H9 (cell line): Measurements from ENCODE around the gene TPM2. TPM values are rescaled to one million over a fixed set of nuclear protein-coding genes. Genes with fewer than 3 reads are reported as not detected.

Experiments
- DNase-seq: peaks from one replicate; pipeline ENCODE4 v3.0.0-alpha.2; 2017
- H2AFZ ChIP-seq: one replicate; pipeline ENCODE4 v1.6.1; 2013; ENCODE audit warnings: mild to moderate bottlenecking, low read length, control low read depth, moderate library complexity
- H2AK5ac ChIP-seq: 2 replicates; pipeline ENCODE4 v1.6.1; 2013; ENCODE audit warnings: low read length, control low read depth, mixed read lengths; ENCODE audit not compliant: insufficient read length
- H2BK120ac ChIP-seq: one replicate; pipeline ENCODE4 v1.6.1; 2013; ENCODE audit warnings: low read depth, mild to moderate bottlenecking, low read length, control low read depth, inconsistent platforms; ENCODE audit not compliant: poor library complexity, severe bottlenecking
- H2BK12ac ChIP-seq: 2 replicates; pipeline ENCODE4 v1.6.1; 2013; ENCODE audit warnings: low read length, control low read depth, mixed read lengths, low read depth; ENCODE audit not compliant: insufficient read length
- H2BK15ac ChIP-seq: 2 replicates; pipeline ENCODE4 v1.6.1; 2013; ENCODE audit warnings: low read depth, low read length, control low read depth
- H2BK20ac ChIP-seq: one replicate; pipeline ENCODE4 v1.6.1; 2013; ENCODE audit warnings: low read depth, mild to moderate bottlenecking, low read length, control low read depth, inconsistent platforms; ENCODE audit not compliant: poor library complexity, severe bottlenecking
- H2BK5ac ChIP-seq: 2 replicates; pipeline ENCODE4 v1.6.1; 2013; ENCODE audit warnings: low read length, control low read depth, mixed read lengths; ENCODE audit not compliant: insufficient read length
- H3K14ac ChIP-seq: 2 replicates; pipeline ENCODE4 v1.6.1; 2013; ENCODE audit warnings: low read length, control low read depth; ENCODE audit not compliant: insufficient read depth
- H3K18ac ChIP-seq: 2 replicates; pipeline ENCODE4 v1.6.1; 2013; ENCODE audit warnings: low read depth, mild to moderate bottlenecking, mixed read lengths, low read length, control low read depth; ENCODE audit not compliant: insufficient read length
- H3K23ac ChIP-seq: 2 replicates; pipeline ENCODE4 v1.6.1; 2013; ENCODE audit warnings: low read length, control low read depth, mixed read lengths, low read depth; ENCODE audit not compliant: insufficient read length
- H3K23me2 ChIP-seq: 2 replicates; pipeline ENCODE4 v1.6.1; 2013; ENCODE audit warnings: low read depth, mild to moderate bottlenecking, mixed read lengths, low read length, control low read depth; ENCODE audit not compliant: insufficient read length, poor library complexity, severe bottlenecking
- H3K27ac ChIP-seq: 2 replicates; pipeline ENCODE4 v1.5.1; 2013; ENCODE audit warnings: low read length, control low read depth, mixed read lengths, low read depth; ENCODE audit not compliant: insufficient read length
- H3K27me3 ChIP-seq: 2 replicates; pipeline ENCODE4 v1.6.1; 2013; ENCODE audit warnings: low read length, control low read depth, inconsistent platforms; ENCODE audit not compliant: insufficient read depth
- H3K4ac ChIP-seq: 2 replicates; pipeline ENCODE4 v1.6.1; 2013; ENCODE audit warnings: low read depth, mild to moderate bottlenecking, control low read depth, inconsistent platforms, low read length, moderate library complexity
- H3K4me1 ChIP-seq: 2 replicates; pipeline ENCODE4 v1.6.1; 2013; ENCODE audit warnings: low read length, control low read depth, inconsistent platforms; ENCODE audit not compliant: insufficient read depth
- H3K4me2 ChIP-seq: 2 replicates; pipeline ENCODE4 v1.6.1; 2013; ENCODE audit warnings: low read length, control low read depth, mixed read lengths; ENCODE audit not compliant: insufficient read length, insufficient read depth
- H3K56ac ChIP-seq: 2 replicates; pipeline ENCODE4 v1.6.1; 2013; ENCODE audit warnings: low read depth, mild to moderate bottlenecking, mixed read lengths, low read length, control low read depth; ENCODE audit not compliant: insufficient read length
- H3K79me1 ChIP-seq: 2 replicates; pipeline ENCODE4 v1.6.1; 2013; ENCODE audit warnings: low read depth, mild to moderate bottlenecking, moderate library complexity, low read length, control low read depth, inconsistent platforms; ENCODE audit not compliant: insufficient read depth, poor library complexity, severe bottlenecking
- H3K79me2 ChIP-seq: 2 replicates; pipeline ENCODE4 v1.6.1; 2013; ENCODE audit warnings: low read length, control low read depth, inconsistent platforms; ENCODE audit not compliant: insufficient read depth
- H3K9ac ChIP-seq: 2 replicates; pipeline ENCODE4 v1.6.1; 2013; ENCODE audit warnings: low read length, control low read depth, mixed read lengths; ENCODE audit not compliant: insufficient read length; ENCODE audit errors: extremely low read depth
- H3K9me3 ChIP-seq: one replicate; pipeline ENCODE4 v1.6.1; 2013; ENCODE audit warnings: low read depth, low read length, inconsistent platforms; ENCODE audit not compliant: control insufficient read depth
- H3T11ph ChIP-seq: one replicate; pipeline ENCODE4 v1.6.1; 2013; ENCODE audit warnings: mild to moderate bottlenecking, low read length, control low read depth, inconsistent platforms
- H4K20me1 ChIP-seq: one replicate; pipeline ENCODE4 v1.6.1; 2013; ENCODE audit not compliant: control insufficient read depth, insufficient read length, insufficient read depth
- H4K5ac ChIP-seq: 2 replicates; pipeline ENCODE4 v1.6.1; 2013; ENCODE audit warnings: low read depth, mild to moderate bottlenecking, mixed read lengths, low read length, control low read depth; ENCODE audit not compliant: insufficient read length
- H4K8ac ChIP-seq: replicated peaks from 2 replicates; pipeline ENCODE4 v1.6.1; 2013; ENCODE audit warnings: low read length, control low read depth, mixed read lengths, low read depth; ENCODE audit not compliant: insufficient read length
- H4K91ac ChIP-seq: 2 replicates; pipeline ENCODE4 v1.6.1; 2013; ENCODE audit warnings: low read depth, mild to moderate bottlenecking, moderate library complexity, mixed read lengths, low read length, control low read depth; ENCODE audit not compliant: insufficient read length
- H3K27ac Mint-ChIP-seq, 3 experiments: 2 replicates in 2 of 3; 3 replicates in 1 of 3; pipeline ENCODE4 v1.8.0; 2020 to 2021; ENCODE audit warnings: mixed read lengths in 3 of 3, mild to moderate bottlenecking in 1 of 3, moderate library complexity in 1 of 3
- H3K27me3 Mint-ChIP-seq: 2 replicates; pipeline ENCODE4 v1.8.0; 2021; ENCODE audit warnings: low read depth, mild to moderate bottlenecking, moderate library complexity, mixed read lengths
- H3K36me3 Mint-ChIP-seq, 3 experiments: 2 replicates in 2 of 3; 3 replicates in 1 of 3; pipeline ENCODE4 v1.8.0; 2020 to 2021; ENCODE audit warnings: low read depth in 3 of 3, mixed read lengths in 3 of 3; ENCODE audit not compliant: insufficient read depth in 1 of 3
- H3K4me1 Mint-ChIP-seq, 2 experiments: 2 replicates each; pipeline ENCODE4 v1.8.0; 2020; ENCODE audit warnings: mixed read lengths in 2 of 2
- H3K4me3 Mint-ChIP-seq, 2 experiments: 2 replicates in 1 of 2; 3 replicates in 1 of 2; pipeline ENCODE4 v1.8.0; 2020 to 2021; ENCODE audit warnings: mild to moderate bottlenecking in 2 of 2, mixed read lengths in 2 of 2, moderate library complexity in 1 of 2
- H3K9me3 Mint-ChIP-seq, 2 experiments: 2 replicates in 1 of 2; 3 replicates in 1 of 2; pipeline ENCODE4 v1.8.0; 2020; ENCODE audit warnings: mild to moderate bottlenecking in 2 of 2, mixed read lengths in 2 of 2, moderate library complexity in 1 of 2
- CTCF ChIP-seq: fragments of 200-600 bp; sonication (generic); conservative IDR thresholded peaks from 3 replicates; pipeline ENCODE4 v1.8.0; 2021; ENCODE audit warnings: antibody characterized with exemption, mild to moderate bottlenecking
- WGBS: extraction: QIAGEN DNeasy Blood & Tissue Kit; methylation state at CpG from one replicate; pipeline ENCODE4 v1.1.7; 2013; ENCODE audit warnings: missing lambda C conversion rate, low lambda C conversion rate, mixed read lengths; ENCODE audit not compliant: insufficient read length; ENCODE audit errors: extremely low coverage; 5-methylcytosine and 5-hydroxymethylcytosine counted together
- total RNA-seq: library from RNA; stranded (reverse); gene quantifications from 2 replicates; pipeline ENCODE4 v1.2.1, GENCODE V29; 2021

Gene TPM2
- total RNA-seq, 1 experiment from 2014 or later, result 225 TPM

DNA sequence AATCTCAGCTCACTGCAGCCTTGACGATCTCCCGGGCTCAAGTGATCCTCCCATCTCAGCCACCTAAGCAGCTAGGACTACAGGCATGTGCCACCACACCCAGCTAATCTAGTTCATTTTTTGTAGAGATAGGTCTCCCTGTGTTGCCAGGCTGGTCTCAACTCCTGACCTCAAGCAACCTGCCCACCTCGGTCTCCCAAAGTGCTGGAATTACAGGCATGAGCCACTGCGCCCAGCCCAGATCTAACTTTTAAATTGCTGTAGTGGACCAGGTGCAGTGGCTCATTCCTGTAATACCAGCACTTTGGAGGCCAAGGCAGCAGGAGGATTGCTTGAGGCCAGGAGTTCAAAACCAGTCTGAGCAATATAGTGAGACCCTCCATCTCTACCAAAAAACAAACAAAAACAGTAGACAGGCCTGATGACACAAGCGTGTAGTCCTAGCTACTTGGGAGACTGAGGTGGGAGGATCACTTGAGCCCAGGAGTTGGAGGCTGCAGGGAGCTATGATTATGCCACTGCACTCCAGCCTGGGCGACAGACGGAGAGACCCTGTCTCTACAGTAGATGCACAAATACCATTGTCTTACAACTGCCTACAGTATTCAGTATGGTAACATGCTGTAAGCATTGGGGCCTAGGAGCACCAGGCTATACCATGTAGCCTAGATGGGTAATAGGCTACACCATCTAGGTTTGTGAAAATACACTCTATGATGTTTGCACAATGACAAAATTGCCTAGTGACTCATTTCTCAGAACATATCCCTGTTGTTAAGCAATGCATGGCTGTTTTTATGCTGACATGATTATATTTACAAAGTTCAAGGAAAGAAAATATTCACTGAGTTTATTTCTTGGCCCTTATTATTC is 37.5 kb downstream of the TPM2 start:
- no CpG with 5 or more reads among the region's 7 CpGs for WGBS
- no peak overlapping the region for H2BK15ac ChIP-seq
- H3K4me1 Mint-ChIP-seq, result peaks cover 30 to 38% of the 10 kb centered on the region in 2 experiments

More for the DNA sequence above, 37.5 kb downstream of the TPM2 start:
- 0 out of 2 replicates have a peak, but pooled peaks cover 2% of the 10 kb centered on the region for H3K27me3 ChIP-seq
- H4K20me1 ChIP-seq, result no peaks in the 10 kb centered on the region
- no peak overlapping the region for H2AFZ ChIP-seq
- no peaks in the 10 kb centered on the region for H3K36me3 Mint-ChIP-seq
- H2BK120ac ChIP-seq, result no peak overlapping the region
- no peak overlapping the region for H3K18ac ChIP-seq
- H3K4me2 ChIP-seq, result no peak overlapping the region
- no peak overlapping the region for H2BK12ac ChIP-seq
- H4K91ac ChIP-seq, result no peak overlapping the region
- no peak overlapping the region for H3K27ac ChIP-seq
- no peak overlapping the region for H3K4ac ChIP-seq
- H3K27ac Mint-ChIP-seq, result no peak overlapping the region
- H3K4me3 Mint-ChIP-seq, result no peak overlapping the region
- no peak overlapping the region for H2BK20ac ChIP-seq
- H3K9ac ChIP-seq, result no peak overlapping the region
- H3T11ph ChIP-seq, result no peak overlapping the region
- H3K14ac ChIP-seq, result no peak overlapping the region
- no peak for DNase-seq
- H3K79me2 ChIP-seq, result no peaks in the 10 kb centered on the region
- no peak overlapping the region for H3K23ac ChIP-seq
- peaks cover 3% of the 10 kb centered on the region; the same call in 1 of the 2 replicates for H3K4me1 ChIP-seq
- H2AK5ac ChIP-seq, result no peak overlapping the region
- H3K79me1 ChIP-seq, result no peaks in the 10 kb centered on the region
- H3K9me3 ChIP-seq, result no peaks in the 10 kb centered on the region
- no peak overlapping the region for H4K8ac ChIP-seq
- TF ChIP-seq CTCF, result no peak
- H4K5ac ChIP-seq, result no peak overlapping the region
- no peaks in the 10 kb centered on the region; a peak in 1 of 5 replicates for H3K9me3 Mint-ChIP-seq
- no peak overlapping the region for H2BK5ac ChIP-seq
- H3K56ac ChIP-seq, result no peak overlapping the region
- peaks cover 16% of the 10 kb centered on the region for H3K27me3 Mint-ChIP-seq
- peaks cover 1% of the 10 kb centered on the region for H3K23me2 ChIP-seq
